Fibroblast of mammary gland (primary cell): ENCODE results near the gene ENPP7.
A peak's percentile ranks its signal among the peaks of the same experiment; 100 is the strongest.

Source experiments
- DNase-seq: peaks from one replicate; pipeline ENCODE4 v3.0.0-alpha.2; 2010; ENCODE audit warnings: low read depth
- H3K4me3 ChIP-seq: 2 replicates; pipeline ENCODE4 v1.5.1; 2011; ENCODE audit warnings: low read depth, mild to moderate bottlenecking, low read length, moderate library complexity; ENCODE audit not compliant: control insufficient read depth
- CTCF ChIP-seq: conservative IDR thresholded peaks from 2 replicates; pipeline ENCODE4 v1.5.1; 2011; ENCODE audit warnings: low read depth, low read length, inconsistent platforms; ENCODE audit not compliant: control insufficient read depth, insufficient read depth

Gene ENPP7

DNA sequence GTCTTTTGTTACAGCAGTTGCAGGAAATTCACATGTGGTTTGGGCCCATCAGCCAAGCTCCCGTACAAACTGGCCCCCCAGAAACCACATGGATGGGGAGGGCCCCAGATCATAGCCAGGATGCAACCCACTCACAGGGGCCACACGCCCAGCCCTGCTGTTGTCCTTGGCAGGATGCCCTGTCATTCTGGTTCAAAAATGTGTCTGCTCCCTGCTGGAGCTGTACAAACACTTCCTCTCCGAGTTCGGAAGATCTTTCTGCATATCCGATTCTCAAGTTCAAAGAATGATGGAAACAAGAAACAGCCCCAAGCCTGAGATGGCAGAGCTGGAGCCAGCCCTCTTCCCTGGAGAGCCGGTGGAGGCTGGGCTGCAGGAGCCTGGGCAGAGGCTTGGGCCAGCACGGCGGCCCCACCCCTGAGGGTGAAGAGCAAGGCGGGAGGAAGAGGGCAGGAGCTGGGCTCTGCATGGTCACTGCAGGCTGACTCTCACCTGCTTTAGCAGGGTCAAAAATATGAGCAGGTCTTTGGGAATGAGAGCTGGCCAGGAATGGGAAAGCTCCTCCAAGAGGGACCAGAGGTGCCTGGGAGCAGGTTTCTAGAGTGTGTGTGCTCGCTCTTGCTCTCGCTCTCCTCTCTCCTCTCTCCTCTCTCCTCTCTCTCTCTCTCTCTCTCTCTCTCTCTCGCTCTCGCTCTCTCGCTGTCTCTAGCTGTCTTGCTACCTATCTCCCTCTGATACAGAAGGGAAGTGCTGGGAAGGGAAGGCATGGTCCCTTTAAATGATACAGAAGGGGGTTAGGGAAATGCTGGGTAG, 34.7 kb upstream of the ENPP7 start:
- H3K4me3 ChIP-seq, result no peak overlapping the region
- TF ChIP-seq CTCF, result no peak
- DNase-seq, result peak; percentile 26

DNA sequence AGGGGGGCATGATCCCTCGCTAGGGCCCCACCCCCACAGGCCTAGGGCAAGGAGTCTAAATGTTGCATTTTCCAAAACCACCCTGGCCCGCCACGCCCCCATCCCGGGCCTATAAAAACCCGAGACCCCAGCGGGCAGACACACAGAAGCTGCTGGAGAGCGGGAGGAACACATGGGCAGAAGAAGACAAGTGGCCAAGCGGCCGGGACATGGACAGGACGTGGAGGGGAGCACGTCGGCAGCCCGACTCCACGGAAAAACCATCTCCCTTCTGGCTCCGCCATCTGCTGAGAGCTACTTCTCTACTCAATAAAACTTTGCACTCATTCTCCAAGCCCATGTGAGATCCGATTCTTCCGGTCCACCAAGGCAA, 34.1 kb upstream of the ENPP7 start:
- no peak overlapping the region for H3K4me3 ChIP-seq
- DNase-seq, result no peak
- TF ChIP-seq CTCF, result no peak

DNA sequence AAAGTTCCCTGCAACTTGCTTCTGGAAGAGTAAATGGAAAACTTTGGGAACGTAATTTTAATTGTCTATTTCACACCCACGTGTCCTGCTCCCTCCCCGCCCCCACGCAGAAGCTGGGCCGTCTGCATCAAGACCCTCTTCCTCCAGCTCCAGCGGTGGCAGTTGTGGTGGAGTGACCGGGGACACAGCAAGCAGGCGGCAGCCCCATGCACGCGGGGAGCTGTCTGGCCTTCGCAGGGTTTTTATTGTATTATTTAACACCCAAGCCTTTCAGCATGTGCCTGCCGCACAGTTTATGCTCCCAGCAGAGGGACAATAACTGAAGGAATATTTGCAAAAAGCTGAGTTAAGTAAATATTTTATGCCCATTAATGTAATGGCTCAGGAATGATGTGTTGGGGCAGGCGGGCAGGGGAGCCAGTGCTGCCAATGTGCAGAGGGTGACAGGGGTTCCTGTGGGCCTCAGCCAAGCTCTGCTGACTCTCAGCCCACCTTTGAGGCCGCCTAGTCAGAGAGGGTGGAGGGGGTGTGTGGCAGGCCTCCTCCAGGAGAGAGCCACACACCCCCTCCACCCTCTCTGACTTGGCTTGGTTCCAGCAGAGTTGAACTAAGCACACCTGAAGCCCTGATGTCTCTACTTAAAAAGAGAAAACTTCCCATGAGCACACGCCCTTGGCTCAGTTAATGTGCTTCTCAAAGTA, 32.4 kb upstream of the ENPP7 start:
- DNase-seq, result no peak
- H3K4me3 ChIP-seq, result no peak overlapping the region
- no peak for TF ChIP-seq CTCF

GRCh38 chr17:79699386-79700036, 31.2 kb upstream of the ENPP7 start:
- TF ChIP-seq CTCF, result no peak
- H3K4me3 ChIP-seq, result no peak overlapping the region
- DNase-seq, result no peak

GRCh38 chr17:79700592-79700991, 30.2 kb upstream of the ENPP7 start:
- DNase-seq, result no peak
- TF ChIP-seq CTCF, result no peak
- H3K4me3 ChIP-seq, result no peak overlapping the region

- H3K4me3 ChIP-seq, result no peak overlapping the region
- TF ChIP-seq CTCF, result no peak
- DNase-seq, result no peak
Observed at GRCh38 chr17:79702034-79702433, 28.7 kb upstream of the ENPP7 start.
